Stimulated activated naive CD8-positive, alpha-beta T cell treated with anti-CD3 and anti-CD28 coated beads, Interleukin-15, amount 100 ng/mL, for 72 hours (primary cell): Measurements from ENCODE around the gene TMEM239.
A peak's percentile ranks its signal among the peaks of the same experiment; 100 is the strongest.

Experiments
- ATAC-seq: fragments of 150-1000 bp; cut with Tn5 transposase; 2 replicates; pipeline ENCODE4 v1.10.0; 2021; ENCODE audit warnings: mild to moderate bottlenecking, moderate library complexity
- DNase-seq, 2 donors: peaks; one replicate each; pipeline ENCODE4 v3.0.0; 2021 to 2022
- H3K27ac Mint-ChIP-seq, 2 donors: one replicate each; pipeline ENCODE4 v1.8.0; 2022; ENCODE audit warnings: mild to moderate bottlenecking in 2 of 2, mixed read lengths in 2 of 2, moderate library complexity in 2 of 2
- H3K27me3 Mint-ChIP-seq: one replicate; pipeline ENCODE4 v1.8.0; 2022; ENCODE audit warnings: mixed read lengths
- H3K4me1 Mint-ChIP-seq: one replicate; pipeline ENCODE4 v1.8.0; 2022; ENCODE audit warnings: mild to moderate bottlenecking, mixed read lengths
- H3K4me3 Mint-ChIP-seq, 2 donors: one replicate each; pipeline ENCODE4 v1.8.0; 2022; ENCODE audit warnings: mild to moderate bottlenecking in 2 of 2, mixed read lengths in 2 of 2, moderate library complexity in 1 of 2
- H3K9me3 Mint-ChIP-seq, 2 donors: one replicate each; pipeline ENCODE4 v1.8.0; 2022; ENCODE audit warnings: mixed read lengths in 2 of 2

Gene TMEM239

GRCh38 chr20:2809690-2810089 lies 6.5 kb upstream of the TMEM239 start:
- DNase-seq (no peak), ATAC-seq (no peak)
- H3K27me3 Mint-ChIP-seq, result peaks cover 77% of the 10 kb centered on the region
- H3K4me3 Mint-ChIP-seq, result no peak overlapping the region
- peaks cover 9 to 12% of the 10 kb centered on the region in 2 donors for H3K9me3 Mint-ChIP-seq
- no peak overlapping the region for H3K27ac Mint-ChIP-seq
- no peaks in the 10 kb centered on the region for H3K4me1 Mint-ChIP-seq

- Mint-ChIP-seq H3K4me3 (no peak overlapping the region), H3K27ac (no peak overlapping the region), H3K9me3 (peaks cover 9 to 12% of the 10 kb centered on the region in 2 donors), H3K4me1 (no peaks in the 10 kb centered on the region), H3K27me3 (peaks cover 52% of the 10 kb centered on the region)
- DNase-seq (no peak), ATAC-seq (no peak)
These were observed 4.0 kb upstream of the TMEM239 start for GRCh38 chr20:2812189-2812588.

DNA sequence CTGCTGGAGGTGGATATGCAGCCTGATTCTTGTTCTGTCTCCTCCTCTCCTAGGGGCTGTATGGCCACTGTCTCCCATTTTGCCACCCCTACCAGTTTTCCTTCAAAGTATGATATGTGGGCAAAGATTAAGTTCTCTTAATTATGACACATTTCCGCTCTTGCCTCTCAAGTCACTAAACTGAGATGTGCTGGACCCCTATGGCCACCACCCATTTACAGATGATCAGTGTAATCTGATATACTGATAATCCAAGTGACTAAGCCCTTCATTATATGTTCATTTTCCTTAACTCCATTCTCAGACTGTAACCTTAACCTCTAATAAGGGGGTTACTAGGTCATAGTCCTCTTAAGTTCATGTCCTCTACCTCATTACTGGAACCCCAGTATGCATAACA lies 2.1 kb upstream of the TMEM239 start:
- ATAC-seq, result no peak
- no peak overlapping the region for H3K4me3 Mint-ChIP-seq
- peaks cover 52% of the 10 kb centered on the region for H3K27me3 Mint-ChIP-seq
- peaks cover 9 to 12% of the 10 kb centered on the region in 2 donors for H3K9me3 Mint-ChIP-seq
- DNase-seq, result no peak
- no peak overlapping the region for H3K27ac Mint-ChIP-seq
- no peaks in the 10 kb centered on the region for H3K4me1 Mint-ChIP-seq

DNA sequence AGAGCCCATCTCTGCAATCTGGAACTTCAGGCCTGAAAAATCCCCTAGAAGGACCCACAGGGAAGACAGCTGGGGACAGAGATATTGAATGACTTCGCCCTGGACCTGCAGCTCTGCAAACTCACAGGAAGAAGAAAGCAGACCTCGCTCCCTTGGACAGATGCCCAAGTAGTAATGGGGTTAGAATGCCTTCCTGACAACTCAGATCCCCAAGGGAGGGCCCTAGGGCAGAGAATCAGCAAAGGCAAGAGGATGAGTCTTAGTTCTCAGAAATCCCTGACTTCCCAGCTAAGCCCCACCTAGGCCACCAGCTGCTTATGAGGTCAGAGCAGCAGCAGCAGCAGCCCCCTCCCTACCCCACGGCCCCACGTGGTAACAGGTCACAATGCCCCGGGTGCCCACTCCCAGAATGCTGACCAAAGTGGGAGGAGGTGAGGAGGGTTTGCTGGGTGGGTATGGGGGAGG lies 1.5 kb upstream of the TMEM239 start, which contains the start of gene C20orf141:
Gene C20orf141 (plus strand): TSS at position 401 of the 465 bp plus-strand sequence. CDS start 198 bp downstream, outside the sequence.
- H3K27me3 Mint-ChIP-seq, result peaks cover 53% of the 10 kb centered on the region
- ATAC-seq, result no peak
- no peak within 1 kb of the TSS for H3K4me3 Mint-ChIP-seq
- H3K9me3 Mint-ChIP-seq, result peaks cover 9 to 12% of the 10 kb centered on the region in 2 donors
- no peak for DNase-seq
- H3K27ac Mint-ChIP-seq, result no peak within 1 kb of the TSS
- no peaks in the 10 kb centered on the region for H3K4me1 Mint-ChIP-seq

DNA sequence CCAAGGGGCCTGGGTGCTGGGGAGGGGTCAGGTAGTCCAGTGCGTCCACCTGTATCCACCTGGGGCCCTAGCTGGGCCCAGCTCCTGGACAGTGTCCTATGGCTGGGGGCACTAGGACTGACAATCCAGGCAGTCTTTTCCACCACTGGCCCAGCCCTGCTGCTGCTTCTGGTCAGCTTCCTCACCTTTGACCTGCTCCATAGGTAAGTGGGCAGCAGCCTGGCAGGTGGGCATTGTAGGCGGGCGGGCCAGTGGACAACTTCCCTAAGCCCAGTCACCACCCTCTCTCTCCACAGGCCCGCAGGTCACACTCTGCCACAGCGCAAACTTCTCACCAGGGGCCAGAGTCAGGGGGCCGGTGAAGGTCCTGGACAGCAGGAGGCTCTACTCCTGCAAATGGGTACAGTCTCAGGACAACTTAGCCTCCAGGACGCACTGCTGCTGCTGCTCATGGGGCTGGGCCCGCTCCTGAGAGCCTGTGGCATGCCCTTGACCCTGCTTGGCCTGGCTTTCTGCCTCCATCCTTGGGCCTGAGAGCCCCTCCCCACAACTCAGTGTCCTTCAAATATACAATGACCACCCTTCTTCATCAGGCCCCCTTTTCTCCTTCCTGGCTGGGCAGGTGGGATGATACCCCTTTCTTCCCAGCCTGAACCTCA lies 793 bp upstream of the TMEM239 start:
- no peak for DNase-seq
- ATAC-seq, result no peak
- H3K27me3 Mint-ChIP-seq, result peaks cover 61% of the 10 kb centered on the region
- no peak overlapping the region for H3K4me3 Mint-ChIP-seq
- no peak overlapping the region for H3K27ac Mint-ChIP-seq
- peaks cover 7% of the 10 kb centered on the region for H3K4me1 Mint-ChIP-seq
- peaks cover 9 to 12% of the 10 kb centered on the region in 2 donors for H3K9me3 Mint-ChIP-seq

GRCh38 chr20:2816583-2817340 lies 598 bp downstream of the TMEM239 start:
- Mint-ChIP-seq H3K27me3 (peaks cover 64% of the 10 kb centered on the region), H3K27ac (no peak overlapping the region), H3K9me3 (peaks cover 8 to 9% of the 10 kb centered on the region in 2 donors), H3K4me3 (no peak overlapping the region), H3K4me1 (peaks cover 21% of the 10 kb centered on the region)
- ATAC-seq, result peak; percentile 48
- no peak for DNase-seq

DNA sequence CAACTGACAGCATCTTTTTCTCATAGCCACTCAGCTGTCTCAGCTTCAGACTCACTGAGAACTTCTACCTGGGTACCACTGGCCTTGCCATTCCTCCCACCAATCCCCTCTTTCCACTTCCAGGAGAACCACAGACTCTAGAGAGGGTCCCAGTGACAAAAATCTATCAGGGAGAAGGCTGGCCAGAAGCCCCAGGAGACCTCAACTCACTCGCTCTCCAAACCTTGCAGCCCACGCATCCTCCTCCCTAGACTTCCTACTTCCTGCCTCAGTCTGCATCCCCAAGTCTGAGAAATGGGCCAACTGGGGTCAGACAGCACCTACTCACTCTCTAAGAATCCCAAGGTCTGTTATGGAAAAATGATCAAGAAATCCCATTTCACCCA lies 1.2 kb downstream of the TMEM239 start:
- Mint-ChIP-seq H3K4me1 (peaks cover 26% of the 10 kb centered on the region), H3K27ac (no peak overlapping the region), H3K9me3 (peaks cover 3 to 4% of the 10 kb centered on the region in 2 donors), H3K27me3 (peaks cover 62% of the 10 kb centered on the region), H3K4me3 (no peak overlapping the region)
- DNase-seq (no peak), ATAC-seq (no peak)

GRCh38 chr20:2817891-2818595 lies 1.9 kb downstream of the TMEM239 start:
- Mint-ChIP-seq H3K4me1 (peaks cover 26% of the 10 kb centered on the region), H3K4me3 (no peak overlapping the region), H3K9me3 (no peaks in the 10 kb centered on the region), H3K27ac (no peak overlapping the region), H3K27me3 (peaks cover 58% of the 10 kb centered on the region)
- no peak for DNase-seq
- ATAC-seq, result no peak

DNA sequence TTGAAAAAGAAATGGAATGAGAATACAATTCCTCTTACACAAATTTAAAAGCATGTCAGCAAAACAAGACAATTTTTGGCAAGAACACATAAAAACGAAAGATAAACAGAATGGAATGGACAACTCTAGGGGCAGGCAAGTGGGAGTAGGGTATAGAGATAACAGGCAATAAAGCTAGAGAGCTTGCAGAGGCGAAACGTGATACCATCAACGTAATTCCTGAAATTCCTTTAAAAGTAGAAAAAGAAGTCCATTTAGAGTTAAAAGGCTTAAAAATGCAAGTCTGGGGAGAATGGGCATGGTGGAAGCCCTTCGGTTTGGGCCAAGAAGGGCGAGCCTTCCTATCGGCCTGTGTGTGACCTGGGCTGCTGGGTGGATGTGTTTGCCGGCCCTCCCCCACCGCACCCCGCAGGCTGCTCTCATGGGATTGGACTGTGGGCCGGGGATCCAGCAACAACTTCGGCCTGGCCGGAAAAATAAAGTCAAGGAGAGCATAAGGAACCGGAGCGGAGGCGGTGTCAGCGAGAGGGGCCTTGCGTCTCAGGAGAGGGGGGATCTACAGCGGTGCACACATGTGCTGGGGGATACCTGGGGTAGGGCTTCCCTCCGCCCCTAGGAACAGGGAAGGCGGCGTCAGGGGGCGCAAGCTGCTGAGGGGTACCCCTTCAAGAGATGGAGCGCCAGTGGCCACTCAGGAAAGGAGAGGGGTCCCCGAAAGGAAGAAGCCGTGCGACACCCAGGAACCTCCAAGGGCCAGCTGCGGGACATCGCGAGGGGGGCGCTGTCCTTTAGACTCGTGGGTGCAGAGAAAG lies 4.1 kb downstream of the TMEM239 start:
- no peak for ATAC-seq
- H3K9me3 Mint-ChIP-seq, result no peaks in the 10 kb centered on the region
- H3K4me1 Mint-ChIP-seq, result peaks cover 26% of the 10 kb centered on the region
- H3K27ac Mint-ChIP-seq, result no peak overlapping the region
- H3K4me3 Mint-ChIP-seq, result peak overlapping the region; percentile 35 to 53
- H3K27me3 Mint-ChIP-seq, result peaks cover 45% of the 10 kb centered on the region
- no peak for DNase-seq

DNA sequence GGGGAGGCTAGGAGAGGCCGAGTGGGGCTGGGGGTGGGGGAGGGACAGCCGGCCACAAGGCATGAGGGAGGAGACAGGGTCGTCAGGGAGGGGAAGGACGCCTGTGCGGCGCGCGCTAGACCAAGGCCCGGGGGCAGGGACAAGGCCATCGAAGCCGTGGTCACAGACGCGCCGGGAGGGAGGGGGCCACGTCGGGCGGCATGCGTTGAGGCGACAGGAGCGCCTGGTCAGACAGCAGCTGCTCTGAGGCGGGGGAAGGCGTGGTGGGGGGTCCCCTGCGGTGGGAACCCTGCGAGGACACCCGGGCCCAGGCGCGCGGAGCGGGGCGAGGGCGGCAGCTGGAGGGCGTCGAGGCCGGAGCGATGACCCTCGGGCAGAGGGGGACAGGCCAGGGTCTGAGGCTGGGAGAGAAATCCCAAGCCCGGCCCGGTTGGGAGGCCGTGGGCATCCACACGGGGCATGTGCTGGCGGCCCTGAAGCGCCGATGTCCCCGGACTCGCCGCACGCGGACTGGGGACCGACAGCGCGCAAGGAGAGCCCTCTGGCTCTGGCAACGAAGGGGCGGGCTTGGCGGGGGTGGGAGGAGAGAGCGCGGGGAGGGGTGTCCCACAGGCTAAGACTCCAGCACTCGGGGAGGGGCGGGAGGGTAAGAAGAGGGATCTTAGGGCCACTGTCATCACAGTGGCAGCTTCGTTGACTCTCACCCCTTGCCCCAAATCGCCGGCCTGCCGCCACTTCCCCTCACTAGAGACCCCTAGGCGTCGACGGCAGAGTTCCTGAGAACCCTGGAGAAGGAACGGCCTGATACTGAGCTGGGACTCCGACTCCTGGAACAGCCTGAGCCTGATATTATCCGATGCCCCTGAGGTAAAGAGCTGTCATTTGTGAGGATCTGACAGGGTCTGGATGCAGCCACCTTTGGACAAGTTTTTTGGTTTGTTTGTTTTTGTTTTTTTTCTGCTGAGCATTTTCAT lies 5.0 kb downstream of the TMEM239 start:
- Mint-ChIP-seq H3K27me3 (peaks cover 46% of the 10 kb centered on the region), H3K4me3 (peak overlapping the region; percentile 51 to 53), H3K27ac (no peak overlapping the region), H3K9me3 (no peaks in the 10 kb centered on the region), H3K4me1 (peaks cover 33% of the 10 kb centered on the region)
- DNase-seq, result no peak
- peak; percentile 46 for ATAC-seq

- Mint-ChIP-seq H3K27ac (no peak overlapping the region), H3K4me1 (peaks cover 42% of the 10 kb centered on the region), H3K9me3 (no peaks in the 10 kb centered on the region), H3K27me3 (peaks cover 54% of the 10 kb centered on the region), H3K4me3 (peak overlapping the region; percentile 24 to 51)
- DNase-seq, result peak; percentile 28 to 42
- peak; percentile 81 for ATAC-seq
These were observed 5.9 kb downstream of the TMEM239 start for GRCh38 chr20:2822073-2822472.

GRCh38 chr20:2825761-2826160 lies 9.6 kb downstream of the TMEM239 start:
- peak overlapping the region in 1 of 2 donors; percentile 13 for H3K27ac Mint-ChIP-seq
- DNase-seq (no peak), ATAC-seq (peak; percentile 64)
- H3K27me3 Mint-ChIP-seq, result peaks cover 28% of the 10 kb centered on the region
- H3K4me1 Mint-ChIP-seq, result peaks cover 31% of the 10 kb centered on the region
- H3K9me3 Mint-ChIP-seq, result no peaks in the 10 kb centered on the region
- H3K4me3 Mint-ChIP-seq, result peak overlapping the region in 1 of 2 donors; percentile 35

GRCh38 chr20:2826655-2827054 lies 10.5 kb downstream of the TMEM239 start:
- Mint-ChIP-seq H3K4me1 (peaks cover 22% of the 10 kb centered on the region), H3K9me3 (no peaks in the 10 kb centered on the region), H3K27ac (no peak overlapping the region), H3K27me3 (peaks cover 19% of the 10 kb centered on the region), H3K4me3 (no peak overlapping the region)
- DNase-seq, result no peak
- no peak for ATAC-seq

- H3K27me3 Mint-ChIP-seq, result peaks cover 14% of the 10 kb centered on the region
These were observed 13.2 kb downstream of the TMEM239 start for GRCh38 chr20:2829376-2829775.

More at GRCh38 chr20:2829376-2829775, 13.2 kb downstream of the TMEM239 start:
- no peak overlapping the region for H3K4me3 Mint-ChIP-seq
- H3K4me1 Mint-ChIP-seq, result peaks cover 16% of the 10 kb centered on the region
- H3K27ac Mint-ChIP-seq, result no peak overlapping the region
- DNase-seq (no peak), ATAC-seq (no peak)
- H3K9me3 Mint-ChIP-seq, result no peaks in the 10 kb centered on the region
